ENCODE data around the gene VCP. TPM values are rescaled to one million over a fixed set of nuclear protein-coding genes. Genes with fewer than 3 reads are reported as not detected.

Gene VCP
- total RNA-seq, 1 experiment from 2014 or later, result 170 TPM

GRCh38 chr9:35078066-35078465 is 5.6 kb upstream of the VCP start (continued):
- TF ChIP-seq YY1 (IDR thresholded peaks at IDR 0.05; ENCODE audit: extremely low read depth, insufficient replicate concordance, low read depth, low read length) (no peak), EZH2phosphoT487 (IDR thresholded peaks at IDR 0.05; ENCODE audit: borderline replicate concordance) (no peak), ZBTB33 (IDR thresholded peaks at IDR 0.05; ENCODE audit: extremely low read depth, insufficient replicate concordance, low read length) (no peak)

GRCh38 chr9:35076848-35077247 is 4.4 kb upstream of the VCP start:
- DNase-seq (ENCODE audit: low read depth, low spot score) (no peak), ATAC-seq (no peak)
- ChIA-PET POLR2A (interaction anchor here (1.1 kb wide), 1 partner anchor 20 kb away, joined by 3 read pairs; no protein-coding TSS in a partner anchor), CTCF (no interaction called here), RAD21 (ENCODE audit: low non-redundant PET in 1 of 2, low total read pairs in 2 of 2, uncharacterized antibody in 2 of 2, unreplicated experiment in 2 of 2) (no interaction called here)
- no peaks in the 10 kb centered on the region for H3K9me2 ChIP-seq (ENCODE audit: insufficient read depth)
- peaks cover 40% of the 10 kb centered on the region for H3K79me2 ChIP-seq (ENCODE audit: insufficient read depth, low read length)
- peaks cover 16 to 31% of the 10 kb centered on the region in 2 experiments for H3K4me1 ChIP-seq (ENCODE audit: control insufficient read depth in 1 of 2, insufficient read depth in 2 of 2, low read length in 2 of 2)
- no peak overlapping the region for H3K9ac ChIP-seq (ENCODE audit: low read length)
- no peak overlapping the region for H3K4me3 ChIP-seq (replicated peaks in 1 of 2; ENCODE audit: low read depth in 1 of 2, low read length in 2 of 2)
- BruUV-seq (replicated peaks), result no TSS peak
- H3K9me3 ChIP-seq (ENCODE audit: control insufficient read depth in 1 of 2, insufficient read depth in 1 of 2, low read depth in 1 of 2, low read length in 2 of 2), result no peaks in the 10 kb centered on the region
- no peaks in the 10 kb centered on the region for H3K27me3 ChIP-seq (ENCODE audit: insufficient read depth, low read length)
- intact Hi-C loops (cut with micrococcal nuclease), result no loop called here
- H4K20me1 ChIP-seq (ENCODE audit: insufficient read depth), result no peaks in the 10 kb centered on the region
- no peak overlapping the region for H3K27ac ChIP-seq (ENCODE audit: low read depth, low read length)
- TF ChIP-seq ZNF274 (IDR thresholded peaks at IDR 0.05; ENCODE audit: low read depth, low read length) (no peak), ZBTB33 (IDR thresholded peaks at IDR 0.05; ENCODE audit: extremely low read depth, insufficient replicate concordance, low read length) (no peak), POLR2A (IDR thresholded peaks at IDR 0.05; ENCODE audit: borderline replicate concordance, extremely low read depth, insufficient read depth, insufficient read length) (no peak), CBX3 (IDR thresholded peaks at IDR 0.05; ENCODE audit: low read depth) (no peak), ELF1 (IDR thresholded peaks at IDR 0.05; ENCODE audit: borderline replicate concordance, low read depth) (no peak), RAD21 (IDR thresholded peaks at IDR 0.05; ENCODE audit: low read depth) (no peak), CEBPB (IDR thresholded peaks at IDR 0.05; ENCODE audit: low read depth) (no peak), EZH2 (IDR thresholded peaks at IDR 0.05) (no peak), REST (IDR thresholded peaks at IDR 0.05; ENCODE audit: low read depth) (no peak), SP1 (IDR thresholded peaks at IDR 0.05; ENCODE audit: low read depth) (no peak), YY1 (IDR thresholded peaks at IDR 0.05; ENCODE audit: extremely low read depth, insufficient replicate concordance, low read depth, low read length) (no peak), EGR1 (IDR thresholded peaks at IDR 0.05; ENCODE audit: low read depth) (no peak), SRF (IDR thresholded peaks at IDR 0.05; ENCODE audit: low read depth) (no peak)
- no peak overlapping the region for H2AFZ ChIP-seq (ENCODE audit: low read depth, low read length, poor library complexity, severe bottlenecking)
- H3K4me2 ChIP-seq (ENCODE audit: low read length), result no peak overlapping the region
- H3K36me3 ChIP-seq (ENCODE audit: control insufficient read depth in 1 of 2, insufficient read depth in 2 of 2, low read length in 2 of 2), result peaks cover 2 to 34% of the 10 kb centered on the region in 2 experiments; a peak in 2 of 4 replicates
